Stimulated activated CD4-positive, alpha-beta T cell treated with anti-CD3 and anti-CD28 coated beads, Interleukin-15, amount 100 ng/mL, for 24 hours (primary cell): ENCODE results near the gene ARHGEF26.

Experiments
- DNase-seq: peaks from one replicate; pipeline ENCODE4 v3.0.0-alpha.2; 2020

ARHGEF26 gene

GRCh38 chr3:154214306-154214705 lies 93.1 kb downstream of the ARHGEF26 start:
- no peak for DNase-seq

- DNase-seq: no peak
Measured at GRCh38 chr3:154217671-154218070, 96.5 kb downstream of the ARHGEF26 start.

GRCh38 chr3:154218728-154219127 lies 97.5 kb downstream of the ARHGEF26 start:
- DNase-seq: no peak

- DNase-seq: no peak
Measured at GRCh38 chr3:154220462-154220861, 99.3 kb downstream of the ARHGEF26 start.

- no peak for DNase-seq
Measured at GRCh38 chr3:154223519-154223918, 102.3 kb downstream of the ARHGEF26 start.

GRCh38 chr3:154224366-154224765 lies 103.2 kb downstream of the ARHGEF26 start:
- no peak for DNase-seq

GRCh38 chr3:154224866-154225265 lies 103.7 kb downstream of the ARHGEF26 start:
- no peak for DNase-seq

- no peak for DNase-seq
Measured at GRCh38 chr3:154225536-154225935, 104.3 kb downstream of the ARHGEF26 start.

- DNase-seq: no peak
Measured at GRCh38 chr3:154227531-154227930, 106.3 kb downstream of the ARHGEF26 start.

- no peak for DNase-seq
Measured at GRCh38 chr3:154228561-154229216, 107.5 kb downstream of the ARHGEF26 start.

GRCh38 chr3:154229217-154229590 lies 108.0 kb downstream of the ARHGEF26 start:
- DNase-seq: no peak

GRCh38 chr3:154235330-154235729 lies 114.1 kb downstream of the ARHGEF26 start:
- DNase-seq: no peak

GRCh38 chr3:154236331-154236730 lies 115.1 kb downstream of the ARHGEF26 start:
- no peak for DNase-seq

- DNase-seq: no peak
Measured at GRCh38 chr3:154240235-154240634, 119.0 kb downstream of the ARHGEF26 start.

GRCh38 chr3:154241496-154241895 lies 120.3 kb downstream of the ARHGEF26 start:
- DNase-seq: no peak

GRCh38 chr3:154242766-154243165 lies 121.6 kb downstream of the ARHGEF26 start:
- DNase-seq: no peak

- DNase-seq: no peak
Measured at GRCh38 chr3:154243353-154243752, 122.2 kb downstream of the ARHGEF26 start.

- DNase-seq: no peak
Measured at GRCh38 chr3:154244644-154245043, 123.5 kb downstream of the ARHGEF26 start.

- no peak for DNase-seq
Measured at GRCh38 chr3:154247806-154248415, 126.7 kb downstream of the ARHGEF26 start.

GRCh38 chr3:154250291-154250690 lies 129.1 kb downstream of the ARHGEF26 start:
- DNase-seq: no peak

GRCh38 chr3:154251610-154252009 lies 130.4 kb downstream of the ARHGEF26 start:
- no peak for DNase-seq

- peak; percentile 81 for DNase-seq
Measured at GRCh38 chr3:154252759-154253638, 131.8 kb downstream of the ARHGEF26 start.

- no peak for DNase-seq
Measured at GRCh38 chr3:154254527-154254926, 133.3 kb downstream of the ARHGEF26 start.

- no peak for DNase-seq
Measured at GRCh38 chr3:154273381-154273780, 152.2 kb downstream of the ARHGEF26 start.
